MCF 10A (cell line): ENCODE data around the gene HNRNPA1. TPM values are rescaled to one million over a fixed set of nuclear protein-coding genes. Genes with fewer than 3 reads are reported as not detected.
A peak's percentile ranks its signal among the peaks of the same experiment; 100 is the strongest.

Experiments used
- BruUV-seq: library from RNA; stranded (reverse); fragments of 400-500 nt; replicated peaks from 2 replicates; lab custom pipeline; 2021; lab: Mats Ljungman, UMichigan
- CTCF ChIA-PET: fragments of 300-600 bp; sonication (Branson Sonifier 250); formaldehyde crosslinking; extraction: SDS; loops from one replicate; lab custom pipeline; 2021; ENCODE audit warnings: antibody characterized with exemption, inconsistent platforms; lab: Yijun Ruan, JAX
- POLR2A ChIA-PET: fragments of 300-600, 350-650 bp; sonication (Branson Sonifier 250); formaldehyde crosslinking; extraction: SDS; loops from one replicate; lab custom pipeline; 2020; ENCODE audit warnings: antibody characterized with exemption, inconsistent platforms; lab: Yijun Ruan, JAX
- DNase-seq: peaks from one replicate; pipeline ENCODE4 v3.0.0-alpha.2; 2018; ENCODE audit not compliant: unreplicated experiment
- H3K27ac Mint-ChIP-seq: one replicate; pipeline ENCODE4 v1.8.0; 2022; ENCODE audit warnings: mild to moderate bottlenecking, low read depth, mixed read lengths; ENCODE audit not compliant: unreplicated experiment
- H3K27me3 Mint-ChIP-seq: one replicate; pipeline ENCODE4 v1.8.0; 2022; ENCODE audit warnings: mixed read lengths; ENCODE audit not compliant: insufficient read depth, unreplicated experiment
- H3K36me3 Mint-ChIP-seq: one replicate; pipeline ENCODE4 v1.8.0; 2022; ENCODE audit warnings: mild to moderate bottlenecking, moderate library complexity, mixed read lengths; ENCODE audit not compliant: insufficient read depth, unreplicated experiment
- H3K4me1 Mint-ChIP-seq: one replicate; pipeline ENCODE4 v1.8.0; 2022; ENCODE audit warnings: mixed read lengths; ENCODE audit not compliant: insufficient read depth, unreplicated experiment
- H3K4me3 Mint-ChIP-seq: one replicate; pipeline ENCODE4 v1.8.0; 2022; ENCODE audit warnings: mild to moderate bottlenecking, moderate library complexity, mixed read lengths; ENCODE audit not compliant: unreplicated experiment
- H3K9me3 Mint-ChIP-seq: one replicate; pipeline ENCODE4 v1.8.0; 2022; ENCODE audit warnings: mixed read lengths; ENCODE audit not compliant: unreplicated experiment
- intact Hi-C: fragments of 100-400 bp; cut with micrococcal nuclease; formaldehyde crosslinking; loops from 2 replicates; pipeline ENCODE4 v1.14.1; 2022
- total RNA-seq: library from RNA; stranded (reverse); gene quantifications from 2 replicates; pipeline ENCODE4 v1.2.3, GENCODE V29; 2022
- TF ChIP-seq, protein P1 (sequence below): fragments of 200-600 bp; IDR thresholded peaks from one replicate; pipeline ENCODE4 v1.8.0; 2022; ENCODE audit warnings: antibody characterized with exemption, mild to moderate bottlenecking; ENCODE audit not compliant: unreplicated experiment

The HNRNPA1 gene
- total RNA-seq, 1 experiment from 2014 or later: 1,435 TPM

DNA sequence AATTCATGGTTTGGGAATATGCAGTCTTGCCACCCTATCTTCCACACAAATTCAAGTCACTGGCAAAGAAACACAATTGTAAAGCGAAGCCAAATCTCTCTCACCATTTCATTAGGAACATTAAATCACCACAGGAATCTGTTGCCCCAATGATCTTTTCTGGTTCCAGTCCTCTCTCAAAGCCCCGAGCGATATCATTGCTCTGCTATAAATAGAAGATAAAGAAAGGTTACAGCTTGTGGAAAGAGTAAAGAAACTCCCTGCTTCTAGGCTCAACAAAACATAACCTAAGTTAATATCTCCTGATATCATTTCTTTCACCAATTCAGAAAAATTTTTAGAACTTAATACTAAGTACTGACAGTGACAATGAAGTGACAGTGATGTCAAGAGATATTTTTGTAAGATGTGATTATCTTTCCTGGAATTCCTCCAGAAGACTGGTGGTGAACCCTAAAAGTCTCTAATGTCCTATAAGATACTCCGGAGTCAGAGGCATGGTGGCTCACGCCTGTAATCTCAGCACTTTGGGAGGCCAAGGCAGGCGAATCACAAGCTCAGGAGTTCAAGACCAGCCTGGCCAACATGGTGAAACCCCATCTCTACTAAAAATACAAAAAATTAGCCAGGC lies 34.4 kb upstream of the HNRNPA1 start:
- intact Hi-C loops: no loop called here
- Mint-ChIP-seq H3K27ac (no peak overlapping the region), H3K4me3 (no peak overlapping the region), H3K9me3 (no peaks in the 10 kb centered on the region), H3K36me3 (peaks cover 62% of the 10 kb centered on the region), H3K4me1 (no peaks in the 10 kb centered on the region), H3K27me3 (no peaks in the 10 kb centered on the region)
- DNase-seq: no peak
- CTCF ChIA-PET: interaction anchor here (0.8 to 1.5 kb wide), 5 partner anchors 26 to 125 kb away, joined by 3 to 4 read pairs (median 3); no protein-coding TSS in a partner anchor
- no TSS peak for BruUV-seq
- TF ChIP-seq, protein P1, sequence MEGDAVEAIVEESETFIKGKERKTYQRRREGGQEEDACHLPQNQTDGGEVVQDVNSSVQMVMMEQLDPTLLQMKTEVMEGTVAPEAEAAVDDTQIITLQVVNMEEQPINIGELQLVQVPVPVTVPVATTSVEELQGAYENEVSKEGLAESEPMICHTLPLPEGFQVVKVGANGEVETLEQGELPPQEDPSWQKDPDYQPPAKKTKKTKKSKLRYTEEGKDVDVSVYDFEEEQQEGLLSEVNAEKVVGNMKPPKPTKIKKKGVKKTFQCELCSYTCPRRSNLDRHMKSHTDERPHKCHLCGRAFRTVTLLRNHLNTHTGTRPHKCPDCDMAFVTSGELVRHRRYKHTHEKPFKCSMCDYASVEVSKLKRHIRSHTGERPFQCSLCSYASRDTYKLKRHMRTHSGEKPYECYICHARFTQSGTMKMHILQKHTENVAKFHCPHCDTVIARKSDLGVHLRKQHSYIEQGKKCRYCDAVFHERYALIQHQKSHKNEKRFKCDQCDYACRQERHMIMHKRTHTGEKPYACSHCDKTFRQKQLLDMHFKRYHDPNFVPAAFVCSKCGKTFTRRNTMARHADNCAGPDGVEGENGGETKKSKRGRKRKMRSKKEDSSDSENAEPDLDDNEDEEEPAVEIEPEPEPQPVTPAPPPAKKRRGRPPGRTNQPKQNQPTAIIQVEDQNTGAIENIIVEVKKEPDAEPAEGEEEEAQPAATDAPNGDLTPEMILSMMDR: no peak
- POLR2A ChIA-PET: interaction anchor here (0.6 to 1.8 kb wide), 2 partner anchors 13 to 35 kb away, joined by 3 to 6 read pairs; no protein-coding TSS in a partner anchor

DNA sequence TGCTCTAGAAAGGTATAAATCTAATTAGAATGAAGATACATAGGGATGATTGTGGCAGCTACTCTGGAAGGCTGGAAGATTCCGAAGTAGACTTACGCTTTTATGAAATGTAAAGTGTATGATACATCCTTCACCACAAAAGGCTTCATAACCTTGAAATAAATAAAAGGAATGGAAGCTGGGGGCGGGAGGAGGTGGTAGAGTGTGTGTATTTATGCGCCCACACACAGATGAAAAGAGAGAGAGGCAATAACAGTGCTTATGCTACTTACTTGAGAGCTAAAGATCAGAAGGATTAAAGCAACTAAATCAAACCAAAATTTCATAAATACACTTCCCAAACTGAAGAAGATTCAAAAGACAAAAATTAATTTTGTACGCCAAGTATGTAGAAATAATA lies 31.0 kb upstream of the HNRNPA1 start:
- POLR2A ChIA-PET: interaction anchor here (0.8 kb wide), 1 partner anchor 31 kb away, joined by 3 read pairs; the partner anchor contains the start of genes CBX5 and HNRNPA1
- CTCF ChIA-PET: interaction anchor here (0.5 to 1.9 kb wide), 5 partner anchors 12 to 741 kb away, joined by 3 to 5 read pairs (median 3); partner anchors contain the start of gene COPZ1
- TF ChIP-seq, protein P1: no peak
- Mint-ChIP-seq H3K4me1 (no peaks in the 10 kb centered on the region), H3K4me3 (no peak overlapping the region), H3K36me3 (peaks cover 75% of the 10 kb centered on the region), H3K9me3 (no peaks in the 10 kb centered on the region), H3K27ac (no peak overlapping the region), H3K27me3 (no peaks in the 10 kb centered on the region)
- intact Hi-C loops: no loop called here
- no TSS peak for BruUV-seq
- no peak for DNase-seq

DNA sequence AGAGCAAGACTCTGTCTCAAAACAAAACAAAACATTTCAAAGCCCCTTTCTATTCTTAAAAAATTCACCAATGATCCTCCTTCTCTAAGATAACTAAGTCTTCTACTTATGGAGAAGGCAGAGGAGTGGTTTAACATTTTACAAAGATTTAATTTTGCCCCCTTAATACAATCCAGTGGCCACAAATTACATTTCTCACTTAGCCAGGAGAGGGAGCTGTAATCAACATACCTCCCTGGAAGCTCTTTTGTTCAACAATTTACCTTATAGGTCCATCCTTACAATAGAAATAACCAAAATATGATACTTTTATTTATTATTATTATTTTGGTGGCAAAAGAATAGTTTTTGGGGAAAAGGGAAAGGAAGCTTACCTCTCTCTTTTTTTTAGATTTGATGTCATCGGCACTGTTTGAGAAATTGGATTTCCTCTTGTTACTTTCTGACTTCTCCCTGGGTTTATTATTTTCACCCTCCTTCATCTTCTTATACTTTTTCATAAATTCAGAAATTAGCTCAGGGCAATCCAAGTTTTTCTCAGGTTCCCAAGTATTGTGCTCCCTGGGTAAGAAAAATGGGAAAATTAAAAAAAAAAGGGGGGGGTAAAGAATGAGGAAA lies 28.8 kb upstream of the HNRNPA1 start:
- DNase-seq: peak; percentile 58

More for the DNA sequence above, 28.8 kb upstream of the HNRNPA1 start:
- BruUV-seq: TSS peak; percentile 13
- POLR2A ChIA-PET: interaction anchor here (0.6 to 1.3 kb wide), 9 partner anchors 9 to 110 kb away, joined by 3 to 13 read pairs (median 4); partner anchors contain the start of genes CBX5 and HNRNPA1
- CTCF ChIA-PET: interaction anchor here (0.6 to 3.5 kb wide), 41 partner anchors 10 to 1578 kb away, joined by 3 to 63 read pairs (median 4); partner anchors contain the start of gene COPZ1
- H3K27me3 Mint-ChIP-seq: no peaks in the 10 kb centered on the region
- no peaks in the 10 kb centered on the region for H3K4me1 Mint-ChIP-seq
- peaks cover 83% of the 10 kb centered on the region for H3K36me3 Mint-ChIP-seq
- no peak overlapping the region for H3K4me3 Mint-ChIP-seq
- TF ChIP-seq, protein P1: peak; percentile 68
- intact Hi-C loops: loop anchor here (1.0 kb wide), 2 partner anchors 27 to 73 kb away; no protein-coding TSS in a partner anchor
- H3K27ac Mint-ChIP-seq: peak overlapping the region; percentile 69
- no peaks in the 10 kb centered on the region for H3K9me3 Mint-ChIP-seq
